GM08714 (cell line): ENCODE measurements around the gene RBM22.

Experiments used
- H3K4me3 ChIP-seq: fragments of 200-500 bp; sonication (Bioruptor generic); 2 replicates; pipeline ENCODE4 v1.5.1; 2014; ENCODE audit warnings: mild to moderate bottlenecking, low read length, inconsistent platforms
- ZNF274 ChIP-seq: IDR thresholded peaks from 2 replicates; pipeline ENCODE4 v1.6.1; 2012; ENCODE audit warnings: mild to moderate bottlenecking, low read depth, low read length

Gene RBM22

GRCh38 chr5:150641824-150642566, 58.9 kb downstream of the RBM22 start:
- H3K4me3 ChIP-seq, result no peak overlapping the region

GRCh38 chr5:150641006-150641570, 59.8 kb downstream of the RBM22 start:
- no peak overlapping the region for H3K4me3 ChIP-seq
- no peak for TF ChIP-seq ZNF274

More at GRCh38 chr5:150641824-150642566, 58.9 kb downstream of the RBM22 start:
- TF ChIP-seq ZNF274, result no peak
